BJ (cell line): ENCODE results near the gene PLEKHF1. TPM values are rescaled to one million over a fixed set of nuclear protein-coding genes. Genes with fewer than 3 reads are reported as not detected.

Experiments used
- CTCF ChIA-PET: fragments of 350-600 bp; formaldehyde crosslinking; extraction: SDS; loops from one replicate; lab custom pipeline; 2021; ENCODE audit warnings: antibody characterized with exemption, inconsistent platforms; lab: Yijun Ruan, JAX
- POLR2A ChIA-PET: fragments of 300-600 bp; sonication (Branson Sonifier 250); formaldehyde crosslinking; extraction: SDS; loops from one replicate; lab custom pipeline; 2021; ENCODE audit warnings: antibody characterized with exemption; lab: Charles Lee
- DNase-seq: peaks from one replicate; pipeline ENCODE4 v3.0.0-alpha.2; 2011; ENCODE audit warnings: low read depth
- H3K27me3 ChIP-seq: 2 replicates; pipeline ENCODE4 v1.6.0; 2011; ENCODE audit warnings: low read length; ENCODE audit not compliant: control insufficient read depth, insufficient read depth
- H3K36me3 ChIP-seq: 2 replicates; pipeline ENCODE4 v1.5.1; 2011; ENCODE audit warnings: low read length; ENCODE audit not compliant: control insufficient read depth, insufficient read depth
- H3K4me3 ChIP-seq: 2 replicates; pipeline ENCODE4 v1.5.1; 2011; ENCODE audit warnings: low read depth, mild to moderate bottlenecking, control low read depth, low read length
- polyA plus RNA-seq: library from polyadenylated mRNA; depleted of rRNA; stranded (reverse); fragments of >200 nt; gene quantifications from 2 replicates; pipeline ENCODE4 v1.2.3, GENCODE V29; 2011
- TF ChIP-seq, protein P1 (sequence below): IDR thresholded peaks from 2 replicates; pipeline ENCODE4 v1.5.1; 2011; ENCODE audit warnings: low read depth, mild to moderate bottlenecking, control low read depth, inconsistent platforms, low read length, moderate library complexity; ENCODE audit not compliant: insufficient read depth

The PLEKHF1 gene
- polyA plus RNA-seq, 1 experiment = 8.7 TPM

DNA sequence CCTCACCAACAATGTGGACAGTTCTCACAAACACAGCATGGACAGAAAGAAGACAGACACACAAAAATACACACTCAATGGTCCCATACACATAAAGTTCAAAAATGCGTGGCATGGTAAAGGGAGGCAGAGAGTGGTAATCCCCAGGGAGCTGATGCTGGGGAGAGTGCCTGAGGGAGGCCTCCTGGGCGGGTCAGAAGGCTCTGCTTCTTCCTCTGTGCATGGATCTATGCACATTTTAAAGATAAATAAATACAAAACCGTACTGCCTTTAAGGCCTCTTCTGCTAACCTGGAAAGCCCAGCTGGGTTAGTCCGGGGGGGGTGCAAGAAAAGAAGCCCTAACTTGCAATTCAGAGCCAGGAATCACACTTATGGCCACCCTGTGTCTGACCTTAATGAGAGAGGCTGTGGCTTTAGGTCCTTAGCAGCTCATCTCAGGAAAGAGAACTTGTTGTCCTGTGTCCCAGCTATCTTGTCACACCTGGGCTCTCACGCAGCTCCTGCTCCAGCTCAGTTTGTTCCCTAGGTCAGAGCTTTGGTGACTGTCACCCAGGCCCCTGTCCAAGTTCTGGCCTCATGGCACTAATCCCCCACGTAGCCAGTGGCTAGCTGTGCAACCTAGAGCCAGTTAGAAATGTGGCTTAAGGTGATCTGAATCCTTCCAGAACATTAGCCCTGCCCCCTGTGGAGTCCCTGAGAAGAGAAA lies 30.7 kb upstream of the PLEKHF1 start:
- no peak for DNase-seq
- no peaks in the 10 kb centered on the region for H3K36me3 ChIP-seq
- H3K27me3 ChIP-seq = peaks cover 10% of the 10 kb centered on the region
- H3K4me3 ChIP-seq = no peak overlapping the region
- TF ChIP-seq, protein P1, sequence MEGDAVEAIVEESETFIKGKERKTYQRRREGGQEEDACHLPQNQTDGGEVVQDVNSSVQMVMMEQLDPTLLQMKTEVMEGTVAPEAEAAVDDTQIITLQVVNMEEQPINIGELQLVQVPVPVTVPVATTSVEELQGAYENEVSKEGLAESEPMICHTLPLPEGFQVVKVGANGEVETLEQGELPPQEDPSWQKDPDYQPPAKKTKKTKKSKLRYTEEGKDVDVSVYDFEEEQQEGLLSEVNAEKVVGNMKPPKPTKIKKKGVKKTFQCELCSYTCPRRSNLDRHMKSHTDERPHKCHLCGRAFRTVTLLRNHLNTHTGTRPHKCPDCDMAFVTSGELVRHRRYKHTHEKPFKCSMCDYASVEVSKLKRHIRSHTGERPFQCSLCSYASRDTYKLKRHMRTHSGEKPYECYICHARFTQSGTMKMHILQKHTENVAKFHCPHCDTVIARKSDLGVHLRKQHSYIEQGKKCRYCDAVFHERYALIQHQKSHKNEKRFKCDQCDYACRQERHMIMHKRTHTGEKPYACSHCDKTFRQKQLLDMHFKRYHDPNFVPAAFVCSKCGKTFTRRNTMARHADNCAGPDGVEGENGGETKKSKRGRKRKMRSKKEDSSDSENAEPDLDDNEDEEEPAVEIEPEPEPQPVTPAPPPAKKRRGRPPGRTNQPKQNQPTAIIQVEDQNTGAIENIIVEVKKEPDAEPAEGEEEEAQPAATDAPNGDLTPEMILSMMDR = no peak
- ChIA-PET CTCF (interaction anchor here (1.4 kb wide), 1 partner anchor 9 kb away, joined by 4 read pairs; no protein-coding TSS in a partner anchor), POLR2A (no interaction called here)

DNA sequence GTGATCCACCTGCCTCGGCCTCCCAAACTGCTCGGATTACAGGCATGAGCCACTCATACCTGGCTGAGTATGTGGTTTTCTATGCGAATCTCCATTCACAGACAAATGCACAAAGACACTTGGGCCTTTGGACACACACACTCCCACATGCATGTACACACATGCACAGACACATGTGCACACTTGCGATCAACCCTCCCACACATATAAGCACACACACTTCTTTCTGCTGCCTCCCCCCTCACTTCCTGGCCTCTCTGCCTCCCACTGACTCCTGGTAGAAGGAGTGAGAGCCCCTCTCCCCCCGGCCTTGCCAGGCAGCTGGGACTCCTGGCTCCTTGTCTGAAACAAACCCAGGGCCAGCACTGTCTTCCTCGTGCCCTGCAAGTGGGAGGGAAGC lies 29.3 kb upstream of the PLEKHF1 start:
- Histone ChIP-seq H3K36me3 (no peaks in the 10 kb centered on the region), H3K27me3 (peaks cover 10% of the 10 kb centered on the region), H3K4me3 (no peak overlapping the region)
- no peak for DNase-seq
- POLR2A ChIA-PET = no interaction called here
- TF ChIP-seq, protein P1 = no peak
- CTCF ChIA-PET = interaction anchor here (0.7 kb wide), 1 partner anchor 26 kb away, joined by 4 read pairs; no protein-coding TSS in a partner anchor

- no peaks in the 10 kb centered on the region for H3K36me3 ChIP-seq
- TF ChIP-seq, protein P1 = no peak
- POLR2A ChIA-PET = no interaction called here
- no peak for DNase-seq
- H3K4me3 ChIP-seq = no peak overlapping the region
- H3K27me3 ChIP-seq = peaks cover 10% of the 10 kb centered on the region
- CTCF ChIA-PET = interaction anchor here (0.6 to 0.7 kb wide), 3 partner anchors 10 to 26 kb away, joined by 3 to 4 read pairs (median 3); no protein-coding TSS in a partner anchor
Measured at GRCh38 chr19:29636553-29637360, 28.5 kb upstream of the PLEKHF1 start.

DNA sequence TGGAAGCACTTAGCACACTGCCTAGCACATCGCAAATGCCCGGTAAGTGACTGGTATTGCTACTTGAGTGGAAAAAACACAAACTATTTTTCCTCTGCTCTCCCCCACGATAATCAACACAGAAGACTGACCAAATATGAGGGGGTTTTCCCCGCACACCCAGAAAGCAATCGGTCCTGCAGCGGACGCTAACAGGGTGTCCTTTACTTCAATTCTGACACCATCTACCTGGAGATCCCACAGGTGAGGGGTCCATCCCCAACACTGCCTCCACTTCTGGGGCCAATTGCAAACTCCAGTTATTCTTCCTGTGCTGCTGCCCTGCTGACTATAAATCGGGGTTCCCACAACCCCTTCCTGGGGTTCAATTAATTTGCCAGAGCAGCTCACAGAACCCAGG lies 26.2 kb upstream of the PLEKHF1 start:
- ChIA-PET POLR2A (no interaction called here), CTCF (interaction anchor here (0.6 to 1.0 kb wide), 2 partner anchors 17 to 25 kb away, joined by 3 read pairs; no protein-coding TSS in a partner anchor)
- Histone ChIP-seq H3K27me3 (peaks cover 9% of the 10 kb centered on the region; the same call in 1 of the 2 replicates), H3K4me3 (no peak overlapping the region), H3K36me3 (no peaks in the 10 kb centered on the region)
- TF ChIP-seq, protein P1 = no peak
- DNase-seq = no peak

GRCh38 chr19:29640231-29640630 lies 25.0 kb upstream of the PLEKHF1 start:
- TF ChIP-seq, protein P1 = no peak
- Histone ChIP-seq H3K27me3 (peaks cover 8% of the 10 kb centered on the region), H3K36me3 (no peaks in the 10 kb centered on the region), H3K4me3 (no peak overlapping the region)
- ChIA-PET POLR2A (no interaction called here), CTCF (no interaction called here)
- DNase-seq = no peak
